OCI-LY7 (cell line): ENCODE measurements around the gene C8A.

Experiments
- EZH2phosphoT487 ChIP-seq: fragments of 200-600 bp; sonication (generic); IDR thresholded peaks from 2 replicates; pipeline ENCODE4 v1.6.1; 2018; ENCODE audit warnings: low read depth, borderline replicate concordance, mild to moderate bottlenecking, mixed run types, antibody characterized with exemption, low read length, moderate library complexity, mixed read lengths
- TF ChIP-seq, protein P1 (sequence below): fragments of 200-600 bp; sonication (generic); conservative IDR thresholded peaks from 2 replicates; pipeline ENCODE4 v1.5.1; 2014; ENCODE audit warnings: mild to moderate bottlenecking, antibody characterized with exemption, low read length, moderate library complexity, mixed read lengths

DNA sequence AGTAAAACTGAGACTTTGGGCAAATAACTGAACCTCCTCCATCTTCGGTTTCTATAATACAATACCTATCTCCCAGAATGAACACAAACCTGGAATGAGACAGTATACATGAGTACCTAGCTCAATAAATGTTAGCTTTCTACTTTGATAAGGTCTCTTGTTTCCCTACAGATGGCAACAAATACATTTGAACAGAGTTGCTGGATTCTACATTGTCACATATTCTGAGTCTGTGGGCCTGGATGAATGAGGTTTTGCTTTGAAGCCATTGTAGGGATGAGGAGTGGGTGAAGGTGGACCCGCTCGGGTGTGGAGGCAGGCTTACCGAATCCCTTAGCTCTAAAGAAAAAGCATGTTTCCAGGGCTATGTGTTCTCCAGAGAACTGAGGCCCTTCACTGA is 21.5 kb upstream of the C8A start:
- TF ChIP-seq, protein P1, sequence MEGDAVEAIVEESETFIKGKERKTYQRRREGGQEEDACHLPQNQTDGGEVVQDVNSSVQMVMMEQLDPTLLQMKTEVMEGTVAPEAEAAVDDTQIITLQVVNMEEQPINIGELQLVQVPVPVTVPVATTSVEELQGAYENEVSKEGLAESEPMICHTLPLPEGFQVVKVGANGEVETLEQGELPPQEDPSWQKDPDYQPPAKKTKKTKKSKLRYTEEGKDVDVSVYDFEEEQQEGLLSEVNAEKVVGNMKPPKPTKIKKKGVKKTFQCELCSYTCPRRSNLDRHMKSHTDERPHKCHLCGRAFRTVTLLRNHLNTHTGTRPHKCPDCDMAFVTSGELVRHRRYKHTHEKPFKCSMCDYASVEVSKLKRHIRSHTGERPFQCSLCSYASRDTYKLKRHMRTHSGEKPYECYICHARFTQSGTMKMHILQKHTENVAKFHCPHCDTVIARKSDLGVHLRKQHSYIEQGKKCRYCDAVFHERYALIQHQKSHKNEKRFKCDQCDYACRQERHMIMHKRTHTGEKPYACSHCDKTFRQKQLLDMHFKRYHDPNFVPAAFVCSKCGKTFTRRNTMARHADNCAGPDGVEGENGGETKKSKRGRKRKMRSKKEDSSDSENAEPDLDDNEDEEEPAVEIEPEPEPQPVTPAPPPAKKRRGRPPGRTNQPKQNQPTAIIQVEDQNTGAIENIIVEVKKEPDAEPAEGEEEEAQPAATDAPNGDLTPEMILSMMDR, result no peak
- TF ChIP-seq EZH2phosphoT487, result no peak
